LHCN-M2 (cell line): ENCODE measurements around the gene DLX4. TPM values are rescaled to one million over a fixed set of nuclear protein-coding genes. Genes with fewer than 3 reads are reported as not detected.
A peak's percentile ranks its signal among the peaks of the same experiment; 100 is the strongest.

ENCODE experiments used
- DNase-seq: peaks from one replicate; pipeline ENCODE4 v3.0.0-alpha.2; 2012; ENCODE audit warnings: low read depth
- polyA plus RNA-seq: library from polyadenylated mRNA; unstranded; fragments of >200 nt; gene quantifications from one replicate; pipeline ENCODE4 v1.2.1, GENCODE V29; 2012; ENCODE audit warnings: missing spikeins
- total RNA-seq: library from RNA; depleted of rRNA; stranded (reverse); fragments of >200 nt; gene quantifications from 2 replicates; pipeline ENCODE4 v1.2.3, GENCODE V29; 2014; rRNA removed

Gene DLX4, protein sequence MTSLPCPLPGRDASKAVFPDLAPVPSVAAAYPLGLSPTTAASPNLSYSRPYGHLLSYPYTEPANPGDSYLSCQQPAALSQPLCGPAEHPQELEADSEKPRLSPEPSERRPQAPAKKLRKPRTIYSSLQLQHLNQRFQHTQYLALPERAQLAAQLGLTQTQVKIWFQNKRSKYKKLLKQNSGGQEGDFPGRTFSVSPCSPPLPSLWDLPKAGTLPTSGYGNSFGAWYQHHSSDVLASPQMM
- 0.06 TPM in 1 of 2 replicates, not detected in the other for total RNA-seq
- polyA plus RNA-seq, result 0.09 TPM

DNA sequence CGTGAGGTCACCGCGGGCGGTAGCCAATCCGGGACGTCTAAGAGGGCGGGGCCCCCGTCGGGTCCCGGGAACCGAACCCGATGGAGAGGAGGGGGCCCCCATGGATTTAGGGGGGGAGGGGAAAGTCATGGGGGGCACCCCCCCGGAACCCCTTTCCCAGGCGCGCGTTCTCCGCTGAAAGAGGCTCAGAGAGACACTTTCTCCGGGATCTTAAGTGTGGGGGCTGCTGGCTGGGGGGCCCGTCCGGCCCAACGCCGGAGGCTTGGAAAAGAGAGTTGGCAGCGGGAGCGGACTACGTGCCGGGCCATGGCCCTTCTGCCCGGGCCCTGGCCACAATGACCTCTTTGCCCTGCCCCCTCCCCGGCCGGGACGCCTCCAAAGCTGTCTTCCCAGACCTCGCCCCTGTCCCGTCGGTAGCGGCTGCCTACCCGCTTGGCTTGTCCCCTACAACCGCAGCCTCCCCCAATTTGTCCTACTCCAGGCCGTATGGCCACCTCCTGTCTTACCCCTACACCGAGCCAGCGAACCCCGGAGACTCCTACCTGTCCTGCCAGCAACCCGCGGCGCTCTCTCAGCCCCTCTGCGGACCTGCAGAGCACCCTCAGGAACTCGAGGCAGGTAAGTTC, at the start of gene DLX4:
Gene DLX4, plus strand, starts transcription at position 57 of the 626 bp plus-strand sequence. Its CDS starts 279 bp downstream, at position 336.
- no peak for DNase-seq

DNA sequence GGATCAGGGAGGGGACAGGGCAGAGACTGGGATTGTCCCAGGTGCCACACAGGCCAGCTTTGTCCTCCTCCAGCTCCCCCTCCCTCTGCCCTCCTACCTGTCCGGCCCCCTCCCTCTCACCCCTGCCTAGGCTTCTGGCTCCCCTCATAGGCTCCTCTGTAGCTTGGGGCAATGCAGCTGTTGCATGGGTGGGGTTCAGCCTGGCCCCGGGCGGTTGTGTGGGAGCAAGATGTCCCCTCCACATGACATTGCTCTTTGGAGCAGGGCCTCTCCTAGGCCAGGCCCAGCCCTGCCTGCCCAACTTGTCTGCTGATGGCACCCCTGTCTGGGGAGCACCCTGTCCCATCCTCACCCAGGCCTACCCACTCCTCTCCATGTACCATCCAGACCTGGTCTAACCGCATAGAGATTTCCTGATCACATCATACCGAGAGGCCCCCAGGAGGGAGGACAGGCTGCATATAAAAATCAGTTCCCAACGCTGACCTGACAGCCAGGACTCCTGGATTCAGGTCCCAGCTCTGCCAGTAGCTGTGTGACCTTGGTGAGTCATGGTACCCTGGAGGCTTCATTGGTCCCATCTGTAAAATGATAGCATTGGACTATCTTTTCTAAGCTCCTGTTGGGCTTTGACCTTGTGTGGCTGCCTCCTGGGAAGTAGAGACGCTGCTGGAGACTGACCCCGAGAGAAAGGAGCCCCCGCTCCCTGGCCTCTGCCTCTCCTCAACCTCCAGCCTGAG, 48.8 kb upstream of the DLX4 start:
- no peak for DNase-seq

DNA sequence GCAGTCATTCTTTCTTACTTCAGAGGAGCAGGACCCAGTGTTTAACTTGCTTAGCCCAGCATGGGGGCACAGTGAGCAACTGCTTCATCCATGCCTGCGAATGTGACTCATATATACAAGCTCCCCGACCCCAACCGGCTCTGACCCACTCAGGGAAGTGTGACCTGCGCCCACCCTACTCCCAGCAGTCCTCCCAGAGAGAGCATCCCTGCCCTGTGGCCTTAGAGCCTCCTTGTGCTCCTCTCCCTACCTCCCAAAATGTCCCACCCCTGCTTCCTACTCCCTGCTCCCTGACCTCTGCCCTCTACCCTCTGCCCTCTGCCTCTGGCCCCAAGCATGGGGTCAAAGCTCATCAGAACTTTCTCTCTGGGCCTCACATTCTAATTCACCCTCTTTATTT, 46.9 kb upstream of the DLX4 start:
- no peak for DNase-seq

DNA sequence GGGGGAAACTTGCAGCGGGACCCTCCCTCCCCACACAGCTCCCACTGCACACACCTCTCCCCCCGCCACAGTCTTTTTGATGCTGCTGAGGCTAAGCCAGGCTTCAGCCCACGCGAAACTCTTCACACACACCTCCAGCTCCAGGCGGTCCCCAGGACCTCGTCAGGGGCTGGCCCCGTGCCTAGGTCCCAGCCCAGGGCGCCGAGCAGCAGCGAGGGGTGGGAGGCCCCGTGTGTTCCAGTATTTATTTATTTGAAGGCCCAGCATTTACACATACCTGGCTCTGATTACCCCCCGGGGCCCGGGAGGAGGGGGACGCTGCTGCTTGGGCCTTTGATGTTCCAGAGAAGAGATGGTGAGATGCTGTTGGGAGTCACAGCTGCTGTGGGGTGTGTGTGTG, 44.9 kb upstream of the DLX4 start:
- no peak for DNase-seq

DNA sequence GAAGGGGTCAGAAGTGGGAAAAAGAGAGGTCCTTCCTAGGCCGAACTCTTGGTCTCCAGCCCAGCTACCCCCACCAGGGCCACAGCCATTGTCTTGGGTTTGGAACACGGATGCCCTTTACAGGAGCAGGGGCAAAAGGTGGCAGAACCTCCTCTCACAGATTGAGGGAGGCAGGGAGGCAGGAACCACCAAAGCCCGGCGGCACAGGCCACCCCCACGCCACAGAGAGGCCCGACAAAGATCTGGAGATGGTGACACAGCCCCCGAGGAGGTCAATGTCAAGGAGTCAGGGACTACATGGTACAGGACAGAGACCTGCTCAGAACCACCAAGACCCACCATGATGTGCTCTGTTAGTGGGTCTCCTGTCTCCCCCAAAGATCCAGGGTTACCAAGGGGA, 44.4 kb upstream of the DLX4 start:
- no peak for DNase-seq

DNA sequence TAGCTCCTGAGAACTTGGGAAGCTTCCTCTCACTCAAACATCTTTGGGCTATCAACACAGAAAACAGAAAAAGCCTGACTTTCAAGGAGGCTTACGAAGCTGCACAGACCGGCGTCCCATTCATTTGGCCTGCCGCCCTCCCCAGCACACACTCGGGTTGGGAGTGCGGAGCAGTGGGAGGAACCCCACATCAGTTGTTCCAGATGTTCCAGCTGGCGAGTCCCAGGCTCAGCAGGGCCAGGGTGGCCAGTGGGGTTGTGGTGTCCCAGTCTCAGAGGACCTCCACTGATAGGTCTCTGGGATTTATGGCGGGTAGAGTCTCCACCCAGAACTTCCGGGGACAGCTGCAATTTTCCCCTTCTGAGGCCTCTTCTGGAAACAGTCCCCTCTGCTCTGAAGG, 43.1 kb upstream of the DLX4 start:
- no peak for DNase-seq

DNA sequence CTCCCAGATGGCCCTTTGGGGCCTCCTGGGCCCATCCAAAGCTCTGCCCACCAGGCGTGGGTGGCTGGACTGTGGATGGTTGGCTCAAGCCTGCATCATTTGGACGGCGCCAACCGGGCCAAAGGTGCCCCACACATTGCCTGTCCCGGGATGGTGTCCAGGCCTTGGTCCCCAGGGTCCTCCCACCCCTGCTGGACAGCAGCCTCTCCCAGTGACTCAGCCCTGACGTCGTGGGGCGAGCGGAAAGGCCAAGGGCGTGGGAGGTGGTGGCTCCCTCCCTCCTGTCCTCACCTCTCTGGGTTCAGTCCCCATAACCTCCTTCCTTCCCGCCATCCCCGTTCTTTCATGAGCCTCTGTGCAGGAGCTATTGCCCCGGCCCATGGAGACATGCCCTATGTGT, 42.1 kb upstream of the DLX4 start:
- DNase-seq, result peak; percentile 58

DNA sequence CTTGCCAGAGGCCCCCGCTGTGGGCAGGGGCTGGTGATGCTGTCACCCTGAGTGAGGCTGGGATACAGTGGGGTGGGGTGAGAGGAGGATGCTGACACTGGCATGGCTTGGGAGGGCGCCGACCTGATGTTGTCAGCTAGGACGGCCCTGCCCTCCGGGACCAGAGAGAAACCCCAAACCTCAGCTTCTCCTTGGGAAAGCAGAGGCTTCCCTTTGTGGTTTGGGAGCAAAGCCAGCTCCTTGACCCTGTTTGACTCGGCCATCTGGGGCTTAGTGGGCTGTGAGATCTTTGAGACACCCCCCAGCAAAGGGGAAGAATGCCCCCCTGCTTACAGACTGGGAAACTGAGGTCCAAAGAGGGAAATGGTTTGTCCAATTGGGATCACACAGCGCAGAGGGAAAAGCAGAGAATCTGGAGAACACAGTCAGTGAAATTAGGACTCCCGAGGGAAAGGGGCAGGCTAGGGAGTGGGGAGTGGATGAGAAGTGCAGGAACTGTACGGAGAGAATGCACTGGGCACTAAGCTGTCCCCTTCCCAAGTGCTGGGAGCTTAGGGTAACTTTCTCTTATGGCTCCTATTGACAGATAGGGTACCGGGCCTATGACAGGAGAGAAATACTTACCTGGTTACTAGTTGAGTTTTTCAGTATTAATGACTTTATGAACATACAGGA, 40.7 kb upstream of the DLX4 start:
- peak; percentile 55 for DNase-seq

DNA sequence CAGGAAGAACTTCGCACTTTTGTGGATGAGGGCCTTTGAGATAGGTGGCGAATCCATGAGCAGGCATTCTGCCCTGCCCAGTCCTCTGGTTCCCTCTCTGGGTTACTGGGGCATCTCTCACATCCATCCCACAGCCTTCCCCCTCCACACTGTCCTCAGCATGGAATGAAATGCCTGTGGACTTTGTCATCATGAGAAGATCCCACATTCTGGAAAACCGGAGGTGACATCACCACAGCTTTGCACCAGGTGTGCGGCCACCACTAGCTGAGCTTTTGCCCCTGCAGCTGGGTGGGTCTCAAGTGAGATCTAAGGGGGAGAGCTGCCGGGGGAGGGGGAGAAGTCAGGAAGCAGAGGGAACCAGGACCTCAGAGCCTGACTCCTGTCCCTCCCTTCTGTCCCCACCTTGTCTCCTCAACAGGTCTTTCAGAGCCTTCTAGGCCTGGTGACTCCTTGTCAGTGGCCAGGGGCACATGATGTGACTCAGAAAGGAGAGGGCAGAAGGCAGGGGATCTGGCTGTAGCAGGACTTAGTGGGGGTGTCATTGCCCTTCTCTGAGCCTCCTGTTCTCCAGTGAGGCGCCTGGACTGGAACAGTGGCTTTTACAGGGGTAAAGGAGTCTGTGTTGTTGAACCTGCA, 40.0 kb upstream of the DLX4 start:
- peak; percentile 69 for DNase-seq

DNA sequence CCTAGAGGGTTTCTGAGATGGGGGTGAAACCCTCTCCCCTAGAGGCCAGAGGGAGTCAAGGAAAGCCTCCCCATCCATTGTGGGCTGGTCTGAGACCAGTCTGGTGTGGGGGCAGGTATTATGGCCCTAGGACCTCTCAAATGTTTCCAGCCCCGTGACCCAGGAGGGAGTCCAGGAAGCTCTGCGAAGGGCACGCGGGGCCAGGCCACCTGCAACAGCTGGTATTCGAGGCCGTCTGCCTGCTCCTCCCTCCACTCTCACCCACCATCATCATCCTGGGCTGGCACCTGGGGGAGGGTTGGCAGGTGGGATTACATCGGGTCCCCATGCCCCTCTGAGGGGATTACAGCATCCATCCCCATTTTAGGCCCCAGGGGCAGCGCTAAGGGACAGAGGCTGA, 38.1 kb upstream of the DLX4 start:
- DNase-seq, result no peak

DNA sequence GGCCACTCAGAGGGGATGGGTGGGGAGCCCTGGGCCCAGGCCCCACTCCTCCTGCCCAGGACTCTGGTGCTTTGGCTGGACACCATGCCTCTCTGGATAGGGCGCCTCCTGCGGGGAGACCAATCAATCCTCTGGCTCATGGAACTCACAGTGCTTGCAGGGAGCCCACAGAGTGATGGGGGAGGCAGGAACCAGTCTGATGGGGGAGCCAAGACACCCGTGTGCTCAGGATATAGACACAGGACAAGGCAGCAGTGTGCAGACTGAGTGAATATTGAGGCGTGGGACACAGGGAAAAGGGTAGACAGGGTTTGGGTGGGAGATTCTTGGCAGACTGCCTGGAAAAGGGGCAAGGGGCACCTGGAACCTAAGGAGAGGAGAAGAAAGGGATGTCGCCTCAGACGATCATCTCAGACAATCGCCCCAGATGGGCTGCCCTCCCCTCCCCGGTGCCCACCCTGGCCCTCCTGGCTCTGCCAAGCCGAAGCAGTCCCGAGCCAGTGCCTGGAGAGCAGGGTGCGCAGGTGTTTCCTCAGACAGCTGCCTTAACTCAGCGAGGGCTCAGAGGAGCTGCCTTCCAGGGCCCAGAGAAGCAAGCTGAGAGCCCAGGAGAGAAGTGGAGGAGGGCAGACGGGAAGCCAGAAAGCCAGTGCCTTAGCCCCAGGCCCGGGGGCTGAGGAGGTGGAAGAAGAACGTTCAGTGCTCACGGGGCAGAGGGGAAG, 37.4 kb upstream of the DLX4 start:
- DNase-seq, result no peak

DNA sequence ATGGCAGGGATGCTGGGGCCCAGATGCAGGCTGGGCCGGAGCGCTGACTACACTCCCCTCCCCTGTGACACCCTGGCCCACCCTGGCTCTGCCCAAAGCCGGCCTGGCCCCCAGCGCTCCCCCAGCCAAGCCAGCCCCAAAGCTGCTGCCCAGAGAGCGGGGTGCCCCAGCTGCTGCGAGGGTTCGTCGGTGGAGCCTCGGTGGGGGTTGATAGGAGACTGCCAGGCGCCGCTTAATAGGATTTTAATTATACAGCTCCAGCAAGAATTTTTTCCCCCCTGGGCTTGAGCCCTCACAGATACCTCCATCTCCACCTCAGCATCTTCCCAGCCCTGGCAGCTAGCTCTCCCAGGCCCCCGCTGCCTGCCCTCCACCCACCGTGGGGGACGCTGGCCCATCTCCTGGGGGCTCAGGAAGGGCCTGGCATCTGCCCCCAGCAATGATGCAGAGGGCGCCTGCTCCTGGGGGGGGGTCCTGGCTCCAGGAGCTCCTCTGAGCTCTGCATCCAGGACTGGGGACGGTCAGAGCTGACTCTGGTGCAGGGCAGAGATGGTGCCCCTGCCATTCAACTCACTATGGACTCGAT, 36.8 kb upstream of the DLX4 start:
- no peak for DNase-seq

DNA sequence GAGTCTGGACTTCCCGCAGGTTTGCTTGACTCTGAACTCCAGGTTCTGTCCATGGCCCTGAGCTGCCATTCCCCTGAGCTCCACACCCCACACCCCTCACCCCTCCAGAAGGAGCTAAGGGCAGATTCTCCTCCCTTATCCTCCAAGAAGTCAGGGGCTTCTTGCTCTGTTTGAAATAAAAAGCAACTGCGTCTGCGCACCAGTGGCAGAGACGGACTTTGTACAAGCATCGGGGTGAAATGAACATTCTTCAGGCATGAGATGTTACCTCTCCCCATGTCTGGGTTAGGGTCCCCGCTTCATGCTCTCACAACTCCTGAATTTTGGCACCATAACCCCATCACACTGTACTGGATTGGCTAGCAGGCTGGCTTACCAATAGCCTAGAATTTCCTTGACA, 36.1 kb upstream of the DLX4 start:
- no peak for DNase-seq

DNA sequence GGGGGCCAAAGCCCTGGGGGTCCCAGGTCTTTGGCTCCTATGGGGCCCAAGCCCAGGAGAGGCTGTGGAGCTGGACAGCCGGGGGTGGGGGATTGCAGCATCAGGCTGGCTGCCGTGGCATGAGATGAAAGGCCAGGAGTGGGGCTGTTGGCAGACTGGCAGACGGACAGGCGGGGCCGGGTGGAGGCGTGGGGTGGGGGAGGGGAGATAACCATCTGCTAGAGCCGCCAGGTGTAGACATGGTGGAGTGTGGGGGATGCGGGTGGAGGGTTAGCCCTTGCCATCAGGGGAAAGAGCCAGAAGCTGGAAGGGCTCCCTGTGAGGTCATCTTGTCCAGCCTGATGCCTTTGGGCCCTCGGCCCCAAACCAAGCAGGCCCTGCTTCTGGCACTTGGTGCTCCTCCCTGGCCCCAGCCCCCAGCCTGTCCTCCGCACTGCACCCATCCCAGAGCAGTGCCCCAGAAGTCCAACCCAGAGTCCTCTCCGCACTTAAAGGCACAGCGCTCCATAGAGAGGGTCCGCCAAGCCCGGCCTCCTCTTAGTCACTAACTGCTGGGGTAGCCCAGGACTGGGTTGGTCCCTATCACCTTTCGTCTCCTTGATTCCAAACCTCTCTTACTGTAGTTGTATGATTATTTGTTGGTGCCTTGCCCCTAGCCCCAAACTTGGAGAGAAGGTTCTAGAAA, 33.3 kb upstream of the DLX4 start:
- no peak for DNase-seq

DNA sequence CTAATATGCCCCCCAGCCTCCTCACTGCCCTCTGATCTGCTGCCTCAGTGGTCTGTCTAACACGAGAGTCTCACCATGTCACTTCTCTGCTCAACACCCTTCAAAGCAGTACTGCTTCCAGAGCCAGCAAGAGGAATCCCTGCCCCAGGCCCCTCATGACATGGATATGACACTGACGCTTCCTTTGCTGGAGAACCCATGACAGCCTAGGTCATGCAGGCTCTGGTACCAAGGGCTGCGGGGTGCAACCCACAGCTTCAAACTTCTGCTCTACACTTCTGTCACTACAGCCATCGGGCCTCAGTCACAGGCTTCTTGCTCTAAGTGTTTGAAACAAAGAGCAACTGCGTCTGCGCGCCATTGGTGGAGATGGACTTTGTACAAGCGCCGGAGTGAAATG, 32.6 kb upstream of the DLX4 start:
- no peak for DNase-seq

DNA sequence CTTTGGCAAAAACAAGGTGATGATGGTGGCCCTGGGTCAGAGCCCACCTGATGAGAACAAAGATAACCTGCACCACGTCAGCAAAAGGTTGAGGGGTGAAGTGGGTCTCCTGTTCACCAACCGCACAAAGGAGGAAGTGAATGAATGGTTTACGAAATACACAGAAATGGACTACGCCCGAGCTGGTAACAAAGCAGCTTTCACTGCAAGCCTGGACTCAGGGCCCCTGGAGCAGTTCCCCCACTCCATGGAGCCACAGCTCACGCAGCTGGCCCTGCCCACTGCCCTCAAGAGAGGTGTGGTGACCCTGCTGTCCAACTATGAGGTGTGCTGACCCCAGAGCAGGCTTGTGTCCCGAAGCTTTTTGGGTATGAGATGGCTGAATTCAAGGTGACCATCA, 29.7 kb upstream of the DLX4 start:
- no peak for DNase-seq

DNA sequence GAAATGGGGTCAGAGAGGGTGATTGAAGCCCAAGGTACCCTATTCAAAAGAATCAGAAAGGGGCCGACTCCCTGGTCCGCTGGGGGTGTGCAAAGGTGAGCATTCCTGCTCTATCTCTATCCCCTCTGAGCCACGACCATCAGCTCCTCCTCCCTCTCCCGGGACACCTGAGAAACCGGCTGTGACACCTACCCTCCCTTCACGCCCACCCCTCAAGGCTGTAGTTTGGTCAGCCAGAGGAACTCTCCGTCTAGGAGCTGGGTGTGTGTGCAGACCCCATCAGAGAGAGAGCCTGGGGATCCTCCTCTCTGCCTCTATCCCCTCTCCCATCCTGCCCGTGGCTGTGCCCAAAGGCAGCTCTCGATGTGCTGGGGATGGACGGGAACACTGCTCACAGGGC, 27.6 kb upstream of the DLX4 start:
- DNase-seq, result no peak

DNA sequence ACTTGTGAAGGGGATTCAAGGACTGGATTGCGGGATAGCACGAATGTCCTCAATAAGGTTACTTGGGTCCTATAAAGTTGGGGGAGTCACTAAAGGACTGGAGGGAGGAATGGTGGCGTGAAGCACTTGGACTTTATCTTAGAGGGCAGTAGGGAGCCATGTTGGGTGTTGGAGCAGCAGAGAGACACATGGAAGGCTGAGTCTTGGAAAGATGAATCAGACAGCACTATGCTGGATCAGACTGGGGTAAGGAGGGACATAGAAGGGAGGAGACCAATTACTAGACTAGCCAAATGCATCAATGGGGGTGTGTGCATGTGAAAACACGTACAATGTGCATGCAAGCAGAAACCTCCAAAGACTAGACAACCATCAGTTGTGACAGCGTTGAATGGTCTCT, 26.0 kb upstream of the DLX4 start:
- no peak for DNase-seq

DNA sequence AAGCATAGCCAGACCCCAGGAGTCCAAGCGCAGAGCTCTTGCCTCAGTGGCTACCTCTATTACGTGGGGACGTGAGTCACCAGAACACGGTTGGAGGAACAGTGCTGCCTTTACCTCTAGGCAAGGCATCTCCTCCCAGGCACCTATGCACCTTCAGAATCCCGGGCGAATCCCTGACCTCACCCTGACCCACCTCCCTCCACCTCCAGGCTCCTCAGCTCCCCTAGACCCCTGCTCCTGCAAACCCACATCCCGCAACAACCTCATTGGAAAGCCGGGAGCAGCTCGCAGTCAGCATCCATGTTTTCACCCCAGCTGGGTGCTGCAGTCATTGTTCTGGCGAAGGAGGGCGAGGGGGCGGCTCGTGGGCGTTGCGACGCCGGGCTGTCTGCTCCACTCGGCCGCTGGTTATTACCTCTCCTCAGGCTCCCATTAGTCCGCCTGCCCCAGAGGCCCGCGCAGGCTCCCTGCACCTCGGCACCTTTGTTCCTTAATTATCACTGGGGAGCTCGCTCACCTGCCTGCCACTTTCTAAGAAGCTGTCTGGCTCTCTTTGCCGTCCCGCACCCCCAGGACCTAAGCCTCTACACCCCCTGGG, 24.6 kb upstream of the DLX4 start:
- no peak for DNase-seq

DNA sequence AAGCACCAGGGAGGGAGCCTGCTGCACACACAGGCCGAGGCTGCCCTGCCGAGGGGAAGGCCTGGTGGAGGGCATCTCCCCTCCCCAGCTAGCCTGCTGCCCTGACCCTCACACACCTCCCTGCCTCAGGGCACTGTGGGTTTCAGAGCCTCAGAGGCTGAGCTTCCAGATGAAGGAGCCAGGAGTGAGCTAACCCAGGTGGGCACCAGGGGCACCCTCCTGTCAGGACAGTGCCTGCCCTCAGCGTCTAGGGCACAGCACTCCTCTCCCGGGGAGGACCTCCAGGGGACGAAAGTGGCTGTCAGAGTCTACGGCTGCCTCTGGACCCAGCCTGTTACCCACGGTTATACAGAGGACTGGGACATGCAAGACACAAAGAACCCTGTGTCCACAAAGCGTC, 22.8 kb upstream of the DLX4 start:
- DNase-seq, result no peak
